ENCODE measurements around the gene FBLL1. TPM values are rescaled to one million over a fixed set of nuclear protein-coding genes. Genes with fewer than 3 reads are reported as not detected.

FBLL1 gene
- total and polyA plus RNA-seq, 9 of the 15 experiments (the other 6 are each of a cell fraction or from before 2014, with no cell fraction given) = not detected

- TF ChIP-seq E2F8 (IDR thresholded peaks at IDR 0.05; ENCODE audit: low read depth, partially characterized antibody) (peak; percentile 88), POLR2AphosphoS5 (IDR thresholded peaks at IDR 0.05; ENCODE audit: control insufficient read depth, insufficient read depth, low read depth, low read length) (peak; percentile 89)
Measured at GRCh38 chr5:168486136-168486879, 42.8 kb upstream of the FBLL1 start, which contains the start of gene RARS1 (continued).

- H3K4me3 ChIP-seq = no peak overlapping the region
- H3K79me2 ChIP-seq (ENCODE audit: control insufficient read depth, insufficient read depth, low read length) = peaks cover 26% of the 10 kb centered on the region
- BruUV-seq (replicated peaks) = no TSS peak
- FAIRE-seq = no peak
- H3K27me3 ChIP-seq (ENCODE audit: control insufficient read depth in 2 of 2, insufficient read depth in 2 of 2, low read length in 2 of 2) = no peaks in the 10 kb centered on the region
- WGBS (ENCODE audit: insufficient coverage, low coverage, missing lambda C conversion rate) = 93% methylated on average over 3 of the region's 3 CpGs
- in situ Hi-C loops (cut with MboI) (no loop called here), intact Hi-C loops (cut with micrococcal nuclease) (loop anchor here (5.0 kb wide), 1 partner anchor 88 kb away; the partner anchor contains the start of gene PANK3)
- DNase-seq (ENCODE audit: extremely low read depth in 1 of 4, low spot score in 3 of 4) = no peak
- no peaks in the 10 kb centered on the region for H3K9me1 ChIP-seq (ENCODE audit: control insufficient read depth, insufficient read depth, low read length)
- H2AFZ ChIP-seq (ENCODE audit: low read depth, low read length) = no peak overlapping the region
- H3K9ac ChIP-seq (ENCODE audit: insufficient read depth in 1 of 2, low read depth in 2 of 2, low read length in 2 of 2) = no peak overlapping the region
- H3K27ac ChIP-seq (ENCODE audit: extremely low read depth, low read depth, low read length) = no peak overlapping the region
- 0 out of 2 replicates have a peak, but pooled peaks cover 4% of the 10 kb centered on the region for H4K20me1 ChIP-seq (replicated peaks; ENCODE audit: control insufficient read depth, insufficient read depth, low read length)
- no peak for ATAC-seq
- peaks cover 64% of the 10 kb centered on the region for H3K36me3 ChIP-seq (ENCODE audit: control insufficient read depth, insufficient read depth, low read length)
- H3K9me3 ChIP-seq (replicated peaks; ENCODE audit: control insufficient read depth, insufficient read depth, low read depth, low read length) = no peaks in the 10 kb centered on the region
- ChIA-PET CTCF (ENCODE audit: low intra/inter-chr PET ratio) (no interaction called here), POLR2A (no interaction called here)
- peaks cover 0 to 2% of the 10 kb centered on the region in 2 experiments; a peak in 2 of 5 replicates for H3K4me1 ChIP-seq (replicated peaks in 1 of 2; ENCODE audit: control insufficient read depth in 2 of 2, insufficient read depth in 2 of 2, low read length in 2 of 2)
- H3K4me2 ChIP-seq (ENCODE audit: insufficient read depth, low read length) = no peak overlapping the region
- no peak for TF ChIP-seq ZNF444 (CRISPR knock-in tag; IDR thresholded peaks at IDR 0.05)
- TF ChIP-seq ZNF121 (CRISPR knock-in tag; conservative IDR thresholded peaks at IDR 0.05) = peak; percentile 58
Measured at GRCh38 chr5:168489059-168489458, 40.0 kb upstream of the FBLL1 start.

All from K562 (cell line).